GM21423 (cell line): ENCODE data around the gene C1R.
A peak's percentile ranks its signal among the peaks of the same experiment; 100 is the strongest.
"Not testable (repeated sequence)": the region's sequence is repeated elsewhere in the genome, so short reads cannot be mapped to it uniquely, and the experiment has no call there.

Experiments used
- ATAC-seq: cut with Tn5 transposase; IDR thresholded peaks from one replicate; pipeline ENCODE4 v1.9.1; 2021; ENCODE audit warnings: mild to moderate bottlenecking, moderate library complexity; ENCODE audit not compliant: unreplicated experiment

C1R gene

DNA sequence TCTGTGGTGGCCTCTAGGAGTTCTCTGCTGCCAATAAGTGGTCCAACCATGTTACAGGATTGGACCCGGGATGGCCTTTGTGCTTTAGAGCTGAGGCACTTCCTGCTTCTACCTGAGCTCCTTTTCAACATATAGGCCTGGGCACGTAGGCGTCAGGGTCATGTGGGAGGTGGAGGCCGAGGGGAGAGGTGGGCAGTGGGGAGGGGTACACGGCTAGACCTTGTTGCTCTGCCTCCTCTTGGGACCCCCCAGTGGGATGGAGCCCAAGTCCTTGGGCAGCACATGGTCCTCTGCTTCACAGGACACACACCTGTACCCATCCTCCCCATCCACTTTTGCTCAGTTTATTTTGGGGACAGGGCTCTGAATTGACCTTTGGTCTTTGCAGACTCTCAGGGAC lies 29.1 kb upstream of the C1R start:
- ATAC-seq = no peak

- no peak for ATAC-seq
Observed at GRCh38 chr12:7120166-7120565, 27.9 kb upstream of the C1R start.

- ATAC-seq = no peak
Observed at GRCh38 chr12:7118881-7119280, 26.6 kb upstream of the C1R start.

- ATAC-seq = no peak
Observed at GRCh38 chr12:7117670-7118069, 25.4 kb upstream of the C1R start.

DNA sequence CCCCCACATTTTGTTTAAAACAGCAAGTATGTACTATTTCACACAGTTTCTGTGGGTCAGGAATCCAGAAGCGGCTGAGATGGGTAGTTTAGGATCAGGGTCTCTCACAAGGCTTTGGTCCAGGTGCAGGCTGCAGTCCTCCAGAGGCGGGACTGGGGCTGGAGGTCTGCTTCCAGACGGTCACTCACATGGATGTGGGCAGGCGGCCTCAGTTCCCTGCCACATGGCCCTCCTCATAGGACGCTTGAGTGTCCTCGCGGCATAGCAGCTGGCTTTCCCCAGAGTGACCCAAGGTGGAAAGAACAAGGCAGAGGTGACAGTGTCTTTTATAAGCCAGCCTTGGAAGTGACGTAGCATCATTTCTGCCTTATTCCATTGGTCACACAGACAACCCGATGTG lies 24.7 kb upstream of the C1R start:
- ATAC-seq = no peak

GRCh38 chr12:7116196-7116595 lies 24.0 kb upstream of the C1R start:
- ATAC-seq = no peak

GRCh38 chr12:7114851-7115250 lies 22.6 kb upstream of the C1R start:
- ATAC-seq = no peak

DNA sequence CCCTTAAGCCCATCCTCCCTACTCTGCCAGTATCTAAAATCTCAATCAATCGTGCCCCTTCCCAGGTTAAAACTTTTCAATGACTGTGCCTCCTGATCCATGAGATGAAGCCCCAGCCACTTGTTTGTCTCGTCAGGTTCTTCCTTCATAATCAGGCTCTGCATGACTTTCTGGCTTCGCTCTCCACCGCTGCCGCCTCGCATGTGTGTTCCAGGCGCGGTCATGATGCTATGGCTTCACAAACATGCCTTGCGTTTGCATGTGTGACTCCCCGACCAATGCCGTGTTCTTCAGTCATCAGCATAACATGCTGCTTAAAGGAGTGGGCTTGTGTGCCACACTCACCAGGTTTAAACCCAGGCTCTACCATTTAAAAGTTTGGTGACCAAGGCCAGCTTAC lies 21.8 kb upstream of the C1R start:
- ATAC-seq = no peak

GRCh38 chr12:7113389-7113871 lies 21.2 kb upstream of the C1R start:
- no peak for ATAC-seq

- no peak for ATAC-seq
Observed at GRCh38 chr12:7112041-7112440, 19.8 kb upstream of the C1R start.

GRCh38 chr12:7110661-7111060 lies 18.4 kb upstream of the C1R start:
- ATAC-seq = no peak

- no peak for ATAC-seq
Observed at GRCh38 chr12:7109572-7109920, 17.3 kb upstream of the C1R start.

DNA sequence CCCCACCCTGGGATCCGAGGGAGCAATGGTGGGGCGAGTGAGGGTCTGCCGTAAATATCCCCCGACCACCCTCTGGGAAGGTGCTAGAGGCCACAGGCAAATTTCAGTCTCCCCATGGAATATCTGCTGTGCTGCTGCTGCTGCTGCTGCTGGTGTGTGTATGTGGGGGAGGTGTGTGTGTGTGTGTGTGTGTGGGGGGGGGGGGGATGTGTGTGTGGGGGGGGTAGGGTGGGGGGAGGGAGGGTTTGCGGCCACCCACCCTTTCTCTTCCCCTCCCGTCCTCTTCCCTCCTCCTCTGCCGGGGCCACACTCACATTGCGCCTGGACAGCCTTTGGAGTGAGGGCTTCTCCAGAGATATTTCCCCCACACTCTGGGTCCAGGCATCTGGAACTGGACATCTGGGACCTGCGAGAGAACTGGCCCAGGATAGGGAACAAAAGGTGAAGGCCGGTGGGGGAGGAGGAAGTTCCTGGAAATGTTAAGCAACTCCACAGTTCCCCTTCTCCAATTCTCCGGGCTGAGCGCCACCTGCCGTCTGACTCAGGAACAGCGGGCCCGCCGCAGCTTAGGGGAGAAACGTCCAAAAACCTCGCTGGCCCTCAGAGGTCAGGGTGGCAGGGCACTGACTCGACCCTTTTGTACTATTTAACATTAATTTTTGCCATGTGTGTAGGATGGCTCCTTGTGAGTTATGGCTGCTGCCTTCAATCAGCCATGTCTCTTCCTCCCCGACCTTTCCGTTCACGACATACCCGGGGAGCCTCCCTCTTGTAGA lies 16.7 kb upstream of the C1R start, which contains the start of gene C1RL:
TSS of gene C1RL (minus strand) at position 419 of the 776 bp plus-strand sequence. CDS start at position 385, 34 bp downstream.
- no peak for ATAC-seq

DNA sequence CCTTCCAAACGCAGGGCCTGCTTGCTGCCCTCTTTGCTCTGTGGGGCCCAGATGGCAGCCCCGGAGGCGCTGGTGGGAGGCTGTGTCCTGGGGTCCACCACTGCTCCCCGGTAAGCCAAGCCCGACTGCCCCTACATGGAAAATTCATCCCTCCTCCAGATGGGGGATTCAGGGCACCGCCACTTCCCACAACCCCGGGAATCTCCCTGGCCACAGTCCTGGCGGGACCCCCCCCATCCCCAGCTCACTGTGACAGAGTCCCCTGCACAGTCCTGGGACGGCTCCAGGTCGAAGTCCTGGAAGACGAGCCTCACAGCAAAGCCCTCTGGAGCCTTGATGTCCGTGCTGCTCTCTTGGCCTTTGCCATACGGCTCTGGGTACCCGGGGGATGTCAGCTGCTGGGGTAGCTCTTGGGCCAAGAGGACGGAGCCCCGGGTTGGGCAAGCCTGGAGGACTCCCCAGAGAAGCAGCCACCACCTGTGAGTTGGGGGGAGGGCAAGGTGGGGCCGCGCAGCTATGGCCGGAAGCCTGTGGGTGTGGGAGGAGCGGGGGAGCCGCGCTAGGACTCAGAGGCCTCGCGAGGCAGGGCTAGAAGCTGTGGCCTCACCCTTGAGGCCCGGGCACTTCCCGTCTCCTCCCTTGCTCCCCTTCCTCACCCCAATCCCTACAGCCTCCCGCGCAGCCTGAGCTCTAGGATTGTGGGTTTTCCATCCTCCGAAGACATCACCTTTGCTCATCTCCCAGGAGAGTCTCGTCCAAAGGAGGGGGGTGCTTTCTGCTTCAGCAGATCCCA lies 16.0 kb upstream of the C1R start:
- ATAC-seq = peak; percentile 86

GRCh38 chr12:7107636-7108002 lies 15.4 kb upstream of the C1R start:
- no peak for ATAC-seq

DNA sequence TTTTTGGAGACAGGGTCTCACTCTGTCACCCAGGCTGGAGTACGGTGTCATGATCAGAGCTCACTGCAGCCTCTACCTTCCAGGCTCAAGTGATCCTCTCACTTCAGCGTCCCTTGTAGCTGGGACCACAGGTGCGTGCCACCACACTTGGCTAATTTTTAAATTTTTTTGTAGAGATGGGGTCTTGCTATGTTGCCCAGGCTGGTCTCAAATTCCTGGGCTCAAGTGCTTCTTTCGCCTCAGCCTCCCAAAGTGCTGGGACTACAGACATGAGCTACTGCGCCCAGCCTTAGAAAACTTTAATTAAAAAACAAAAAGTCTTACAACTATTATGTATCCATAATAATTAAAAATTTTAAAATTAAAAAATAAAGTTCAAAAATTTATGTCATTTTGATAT lies 14.9 kb upstream of the C1R start:
- ATAC-seq = not testable (repeated sequence)

GRCh38 chr12:7106082-7106481 lies 13.8 kb upstream of the C1R start:
- no peak for ATAC-seq

DNA sequence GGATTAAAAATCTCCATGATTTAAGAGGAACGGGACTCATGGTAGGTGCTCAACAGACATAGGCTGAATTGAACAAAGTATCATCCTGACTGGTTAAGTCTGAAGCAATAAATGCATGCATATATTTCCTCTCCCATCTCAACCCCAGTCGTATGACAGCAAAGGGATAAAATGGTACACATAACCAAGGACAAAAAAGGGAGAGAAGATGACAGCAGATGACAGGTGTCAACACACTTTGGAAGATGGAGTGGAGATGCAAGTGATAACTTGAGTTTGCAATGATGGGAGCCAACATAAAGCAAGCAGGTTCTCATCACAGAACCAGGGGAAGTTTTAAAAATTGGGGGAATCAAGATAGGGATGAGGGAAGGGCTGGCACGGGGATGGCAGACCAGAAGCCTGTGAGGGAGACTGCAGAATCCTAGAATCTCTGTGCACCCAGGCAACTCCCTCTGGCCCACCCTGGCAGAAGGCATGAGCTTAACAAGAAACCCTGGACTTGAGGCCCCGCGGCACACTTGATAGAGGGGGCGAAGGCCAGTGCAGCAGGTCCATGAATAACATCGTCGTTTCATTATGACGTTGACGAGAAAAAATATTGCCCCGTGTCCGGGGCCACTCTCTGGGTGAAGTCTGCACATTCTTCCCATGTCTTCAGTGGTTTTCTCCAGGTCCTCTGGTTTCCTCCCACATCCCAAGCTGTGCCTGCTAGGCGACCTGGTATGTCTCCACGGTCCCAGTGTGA lies 11.8 kb upstream of the C1R start:
- no peak for ATAC-seq

- ATAC-seq = no peak
Observed at GRCh38 chr12:7102582-7102981, 10.3 kb upstream of the C1R start.

GRCh38 chr12:7101694-7102131 lies 9.5 kb upstream of the C1R start:
- ATAC-seq = no peak

DNA sequence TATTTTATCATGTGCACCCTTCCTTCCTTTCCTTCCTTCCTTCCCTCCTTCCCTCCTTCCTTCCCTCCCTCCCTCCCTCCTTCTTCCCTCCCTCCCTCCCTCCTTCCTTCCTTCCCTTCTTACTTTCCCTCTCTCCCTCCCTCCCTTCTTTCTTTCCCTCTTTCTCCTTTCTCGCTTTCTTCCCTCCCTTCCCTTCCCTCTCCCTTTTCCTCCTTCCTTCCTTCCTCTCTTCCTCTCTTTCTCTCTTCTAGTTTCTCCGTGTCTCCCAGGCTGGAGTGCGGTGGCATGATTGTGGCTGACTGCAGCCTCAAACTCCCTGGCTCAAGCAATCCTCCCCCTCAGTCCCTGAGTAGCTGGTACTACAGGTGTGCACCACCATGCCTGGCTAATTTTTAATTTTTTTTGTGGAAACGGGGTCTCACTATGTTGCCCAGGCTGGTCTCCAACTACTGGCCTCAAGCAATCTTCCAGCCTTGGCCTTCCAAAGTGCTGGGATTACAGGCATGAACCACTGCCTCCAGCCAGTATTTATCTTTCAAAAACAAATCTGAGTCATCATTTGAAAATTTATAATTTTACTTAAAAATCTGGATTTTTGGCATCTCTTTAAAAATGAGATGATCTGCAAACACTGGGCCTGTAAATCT lies 8.9 kb upstream of the C1R start:
- no peak for ATAC-seq
